Ovary (tissue), 9 donors: ENCODE measurements around the gene NUBP2. TPM values are rescaled to one million over a fixed set of nuclear protein-coding genes. Genes with fewer than 3 reads are reported as not detected.

ENCODE experiments used
- DNase-seq, 5 donors: peaks; one replicate each; pipeline ENCODE4 v3.0.0-alpha.2; 2019 to 2020
- H3K27ac ChIP-seq, 2 donors: fragments of 200-600 bp; one replicate each; pipeline versions ENCODE4 v1.5.1 to v1.8.0; 2019 to 2022
- H3K27me3 ChIP-seq: fragments of 200-600 bp; one replicate; pipeline ENCODE4 v1.8.0; 2022
- H3K36me3 ChIP-seq: fragments of 200-600 bp; sonication (generic); one replicate; pipeline ENCODE4 v1.5.1; 2019
- H3K4me1 ChIP-seq: one replicate; pipeline ENCODE4 v1.8.1; 2013; ENCODE audit warnings: mild to moderate bottlenecking, moderate library complexity; ENCODE audit not compliant: insufficient read depth
- H3K4me3 ChIP-seq: fragments of 200-600 bp; sonication (generic); one replicate; pipeline ENCODE4 v1.5.1; 2017
- H3K9me3 ChIP-seq, 2 donors: fragments of 200-600 bp in 1 of 2; sonication (generic) in 1 of 2; one replicate each; pipeline versions ENCODE4 v1.5.1 to v1.8.1; 2013 to 2019; ENCODE audit warnings: mild to moderate bottlenecking in 1 of 2, moderate library complexity in 1 of 2
- EP300 ChIP-seq: sonication (generic); formaldehyde crosslinking; IDR thresholded peaks from one replicate; pipeline ENCODE4 v1.6.1; 2017; ENCODE audit warnings: antibody characterized with exemption
- POLR2A ChIP-seq: fragments of 450-650 bp; IDR thresholded peaks from one replicate; pipeline ENCODE4 v1.6.1; 2017; ENCODE audit warnings: antibody characterized with exemption, mild to moderate bottlenecking, moderate library complexity
- WGBS, 3 donors: extraction: QIAGEN DNeasy Blood & Tissue Kit in 1 of 3; methylation state at CpG; one replicate each; pipeline versions ENCODE4 v1.1.5 to v1.1.7; 2013 to 2017; 5-methylcytosine and 5-hydroxymethylcytosine counted together
- intact Hi-C, 4 donors: fragments of 100-400 bp; cut with DNase I; formaldehyde crosslinking; loops; one replicate each; pipeline versions ENCODE4 v1.11.0 to v1.15.1; 2022 to 2023
- polyA plus RNA-seq, 2 donors: library from polyadenylated mRNA; stranded (reverse); fragments of 200-250 nt in 1 of 2; fragments of 350-450 nt in 1 of 2; fragmentation: Illumina TruSeq in 1 of 2; extraction: RNeasy Lipid Tissue Mini Kit (QIAGEN cat#74804) in 1 of 2; gene quantifications; one replicate each; pipeline ENCODE4 v1.2.3, GENCODE V29; 2013 to 2014
- total RNA-seq, 7 donors: library from RNA; depleted of rRNA in 2 of 7; stranded (reverse); fragments of >200 nt in 2 of 7; fragmentation: NEBNext Ultra II Directional in 3 of 7; extraction: Animal tissue kit (Norgen Biotek cat#: 25700) in 3 of 7; gene quantifications; one replicate each; pipeline versions ENCODE4 v1.1.0 to v1.2.4, GENCODE V29; 2016 to 2023
- TF ChIP-seq, protein P1 (sequence below), 3 donors: fragments of 450-650 bp in 2 of 3; fragments of 200-600 bp in 1 of 3; IDR thresholded peaks; one replicate each; pipeline versions ENCODE4 v1.5.1 to v1.8.0; 2016 to 2022; ENCODE audit warnings: antibody characterized with exemption in 3 of 3, mild to moderate bottlenecking in 1 of 3
- donor health status: DM: no; HTN: no; CAD: no; lungs with moderate emphysema.
- donor health status: DM: no; HTN: no; CAD: no.
- donor health status: Bipolar disorder and iron deficiency.
- donor health status: DM: yes; HTN: yes; CAD: no.
- donor health status: DM: no; HTN: no; CAD: no.
- donor health status: DM: yes; HTN: yes; CAD: no.

NUBP2 gene
- total and polyA plus RNA-seq, 9 donors, result 0.50 to 76.5 (median 52.3) TPM

DNA sequence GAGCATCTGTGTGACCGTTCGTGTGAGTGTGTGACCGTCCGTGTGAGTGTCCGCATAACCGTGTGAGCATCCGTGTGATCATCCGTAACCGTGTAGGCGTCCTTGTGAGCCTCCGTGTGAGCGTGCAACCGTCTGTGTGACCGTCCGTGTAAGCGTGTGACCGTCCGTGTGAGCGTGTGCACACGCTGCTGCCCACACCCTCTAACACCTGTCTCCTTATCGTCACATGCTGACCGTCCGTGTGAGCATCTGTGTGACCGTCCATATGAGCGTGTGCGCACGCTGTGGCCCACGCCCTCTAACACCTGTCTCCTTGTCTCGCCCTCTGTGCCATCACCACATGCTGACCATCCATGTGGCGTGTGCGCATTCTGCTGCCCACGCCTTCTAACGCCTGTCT, 42.5 kb upstream of the NUBP2 start:
- WGBS, 3 donors, result 95 to 97% (median 95%) methylated on average over 33 of the region's 33 CpGs
- intact Hi-C loops, result no loop called here
- Histone ChIP-seq H3K4me1 (no peaks in the 10 kb centered on the region), H3K9me3 (no peaks in the 10 kb centered on the region), H3K27me3 (no peaks in the 10 kb centered on the region), H3K27ac (no peak overlapping the region), H3K4me3 (no peak overlapping the region), H3K36me3 (no peaks in the 10 kb centered on the region)
- TF ChIP-seq, protein P1, sequence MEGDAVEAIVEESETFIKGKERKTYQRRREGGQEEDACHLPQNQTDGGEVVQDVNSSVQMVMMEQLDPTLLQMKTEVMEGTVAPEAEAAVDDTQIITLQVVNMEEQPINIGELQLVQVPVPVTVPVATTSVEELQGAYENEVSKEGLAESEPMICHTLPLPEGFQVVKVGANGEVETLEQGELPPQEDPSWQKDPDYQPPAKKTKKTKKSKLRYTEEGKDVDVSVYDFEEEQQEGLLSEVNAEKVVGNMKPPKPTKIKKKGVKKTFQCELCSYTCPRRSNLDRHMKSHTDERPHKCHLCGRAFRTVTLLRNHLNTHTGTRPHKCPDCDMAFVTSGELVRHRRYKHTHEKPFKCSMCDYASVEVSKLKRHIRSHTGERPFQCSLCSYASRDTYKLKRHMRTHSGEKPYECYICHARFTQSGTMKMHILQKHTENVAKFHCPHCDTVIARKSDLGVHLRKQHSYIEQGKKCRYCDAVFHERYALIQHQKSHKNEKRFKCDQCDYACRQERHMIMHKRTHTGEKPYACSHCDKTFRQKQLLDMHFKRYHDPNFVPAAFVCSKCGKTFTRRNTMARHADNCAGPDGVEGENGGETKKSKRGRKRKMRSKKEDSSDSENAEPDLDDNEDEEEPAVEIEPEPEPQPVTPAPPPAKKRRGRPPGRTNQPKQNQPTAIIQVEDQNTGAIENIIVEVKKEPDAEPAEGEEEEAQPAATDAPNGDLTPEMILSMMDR (IDR thresholded peaks at IDR 0.05), result no peak
- no peak for TF ChIP-seq POLR2A
- TF ChIP-seq EP300, result no peak
- DNase-seq, result no peak

DNA sequence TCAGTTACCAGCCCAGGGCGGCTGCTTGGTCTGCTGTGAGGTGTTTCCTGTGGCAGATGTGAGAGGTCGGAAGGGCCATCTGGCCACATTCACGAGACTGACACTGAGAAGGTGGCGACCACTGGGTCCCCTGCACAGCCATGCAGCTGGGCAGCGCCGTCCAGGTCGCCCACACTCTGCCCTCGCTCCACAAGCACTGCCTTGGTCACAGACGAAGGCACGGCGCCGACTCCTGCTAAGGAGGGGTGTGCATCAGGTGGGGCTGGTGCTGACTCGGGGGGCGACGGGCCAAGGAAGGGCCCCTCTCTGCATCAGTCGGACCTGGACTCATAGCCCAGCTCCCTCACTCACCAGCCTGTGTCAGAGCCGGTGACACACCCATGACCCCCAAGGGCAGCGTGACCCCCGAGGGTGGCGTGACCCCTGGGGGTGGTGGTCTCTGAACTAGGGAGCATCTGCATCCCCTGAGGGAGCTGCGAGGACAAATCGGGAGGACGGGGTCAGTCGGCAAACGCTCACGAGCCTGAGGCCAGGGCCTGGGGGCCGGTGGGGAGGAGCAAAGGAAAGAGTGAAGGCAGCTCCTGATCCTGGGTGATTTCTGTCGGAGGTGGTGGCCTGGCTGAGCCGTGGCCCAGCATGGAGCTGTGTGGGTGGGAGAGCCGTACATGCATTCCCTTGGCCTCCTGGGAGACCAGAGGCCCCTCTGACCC, 41.8 kb upstream of the NUBP2 start:
- DNase-seq, result peak in 1 of 5 donors; percentile 32
- WGBS, 3 donors, result 87 to 88% (median 87%) methylated on average over 30 of the region's 30 CpGs
- Histone ChIP-seq H3K4me1 (no peaks in the 10 kb centered on the region), H3K27me3 (no peaks in the 10 kb centered on the region), H3K9me3 (no peaks in the 10 kb centered on the region), H3K36me3 (no peaks in the 10 kb centered on the region), H3K27ac (no peak overlapping the region), H3K4me3 (no peak overlapping the region)
- TF ChIP-seq EP300 (no peak), POLR2A (no peak)
- TF ChIP-seq, protein P1 (IDR thresholded peaks at IDR 0.05), result no peak
- intact Hi-C loops, result no loop called here

DNA sequence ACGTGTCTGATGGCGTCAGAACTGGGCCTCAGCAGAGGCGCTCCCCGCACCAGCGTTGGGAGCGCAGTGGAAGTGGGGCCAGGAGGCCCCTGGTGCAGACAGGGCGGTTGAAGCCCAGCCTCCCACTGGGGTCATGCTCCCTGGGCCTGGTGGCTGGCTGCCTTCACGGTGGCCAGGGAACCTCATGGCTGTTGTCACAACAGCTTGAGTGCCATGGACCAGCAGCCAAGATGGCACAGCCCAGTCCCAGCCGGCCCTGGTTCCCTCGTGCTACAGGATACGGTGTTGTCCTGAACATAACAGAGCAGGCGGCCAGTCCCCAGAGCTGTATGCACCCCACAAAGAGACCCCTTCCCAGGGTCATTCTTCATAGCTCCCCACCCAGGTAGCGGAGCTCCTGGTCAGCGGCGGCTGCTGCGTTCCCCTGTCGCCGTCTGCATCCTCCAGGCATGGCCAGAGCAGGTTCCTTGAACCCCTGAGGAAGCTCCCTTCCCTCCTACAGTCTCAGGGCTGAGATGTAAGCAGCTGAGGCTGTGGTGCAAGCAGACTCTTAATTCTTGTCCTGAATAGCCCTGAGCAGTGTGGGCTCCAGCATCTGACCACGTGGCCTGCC, 41.1 kb upstream of the NUBP2 start:
- Histone ChIP-seq H3K9me3 (no peaks in the 10 kb centered on the region), H3K27ac (no peak overlapping the region), H3K36me3 (no peaks in the 10 kb centered on the region), H3K4me3 (no peak overlapping the region), H3K27me3 (no peaks in the 10 kb centered on the region), H3K4me1 (no peaks in the 10 kb centered on the region)
- TF ChIP-seq EP300 (no peak), POLR2A (no peak)
- TF ChIP-seq, protein P1 (IDR thresholded peaks at IDR 0.05), result no peak
- 87 to 92% (median 88%) methylated on average over 17 to 19 of the region's 19 CpGs for WGBS, 3 donors
- no peak for DNase-seq
- intact Hi-C loops, result no loop called here

DNA sequence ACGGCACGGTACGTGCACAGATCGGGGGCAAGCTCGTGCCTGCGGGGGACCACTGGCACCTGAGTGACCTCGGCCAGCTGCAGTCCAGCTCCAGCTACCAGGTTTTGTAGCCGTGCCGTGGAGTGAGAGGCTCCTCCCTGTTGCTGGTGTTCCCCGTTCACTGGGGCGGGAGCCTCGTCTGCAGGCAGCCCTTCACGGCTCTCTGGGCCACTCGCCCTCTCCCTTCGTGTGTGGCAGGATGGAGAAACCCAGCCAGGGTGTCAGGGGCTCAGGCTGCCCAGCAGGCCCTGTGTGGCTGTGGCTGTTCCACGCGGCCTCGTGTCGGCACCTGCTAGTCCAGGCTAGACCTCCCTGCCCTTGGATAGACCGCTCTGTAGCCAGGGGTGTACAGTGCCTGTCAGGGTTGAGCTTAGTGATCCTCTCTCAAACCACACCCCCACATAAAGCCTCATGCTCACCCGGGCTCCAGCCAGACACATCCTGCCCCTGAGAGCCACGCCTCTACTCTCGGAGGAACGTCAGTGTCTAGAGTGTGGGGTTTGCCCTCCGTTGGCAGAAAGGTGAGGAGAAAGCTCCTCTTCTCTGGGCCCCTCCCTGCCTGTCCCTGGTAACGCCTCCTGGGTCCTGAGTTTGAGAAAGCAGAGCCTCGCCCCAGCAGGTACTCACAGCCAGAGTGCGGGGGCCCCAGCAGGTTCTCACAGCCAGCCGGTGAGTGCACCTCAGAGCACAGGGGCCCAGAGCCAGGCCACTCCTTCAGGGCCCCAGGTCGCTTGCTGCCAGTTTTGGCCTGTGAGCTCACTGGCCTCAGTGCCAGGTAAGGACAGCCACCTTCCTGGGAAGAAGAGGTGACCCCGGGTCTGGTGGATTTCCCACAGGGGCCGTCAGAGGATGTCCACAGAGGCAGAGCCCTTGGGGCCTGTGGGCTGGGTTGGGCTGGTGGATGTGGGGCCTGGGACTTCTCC, 39.1 kb upstream of the NUBP2 start:
- H3K4me3 ChIP-seq, result no peak overlapping the region
- H3K9me3 ChIP-seq, result no peaks in the 10 kb centered on the region
- H3K27ac ChIP-seq, result no peak overlapping the region
- DNase-seq, result no peak
- no peaks in the 10 kb centered on the region for H3K27me3 ChIP-seq
- 88 to 89% (median 88%) methylated on average over 31 to 32 of the region's 32 CpGs for WGBS, 3 donors
- H3K36me3 ChIP-seq, result no peaks in the 10 kb centered on the region
- TF ChIP-seq POLR2A (no peak), EP300 (no peak)
- TF ChIP-seq, protein P1 (IDR thresholded peaks at IDR 0.05), result no peak
- intact Hi-C loops, result no loop called here
- H3K4me1 ChIP-seq, result no peaks in the 10 kb centered on the region
